ENCODE data around the gene SNX27. TPM values are rescaled to one million over a fixed set of nuclear protein-coding genes. Genes with fewer than 3 reads are reported as not detected.

SNX27 gene
- total RNA-seq, 1 experiment from 2014 or later = 42.2 TPM

DNA sequence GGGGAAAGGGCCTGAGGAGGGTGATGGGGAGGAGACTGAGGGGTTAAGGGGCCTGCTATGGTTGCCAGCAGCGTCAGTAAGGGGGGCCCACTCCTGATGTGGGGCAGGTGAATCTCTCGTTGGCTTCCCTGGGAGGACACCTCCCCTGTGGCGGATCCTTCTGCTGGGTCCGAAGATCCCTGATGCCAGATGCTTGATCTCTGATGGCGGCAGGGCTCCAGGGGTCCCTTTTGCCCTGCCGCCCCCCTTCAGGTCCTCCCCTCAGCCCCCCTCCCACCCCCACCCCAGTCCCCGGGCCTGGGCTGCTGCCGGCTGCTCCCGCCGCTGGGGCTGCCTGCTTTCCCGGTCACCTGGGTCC is 104.5 kb downstream of the SNX27 start (continued):
- TF ChIP-seq SP1 (IDR thresholded peaks at IDR 0.05; ENCODE audit: low read depth) (no peak), FOSL1 (IDR thresholded peaks at IDR 0.05; ENCODE audit: low read depth) (no peak)
- TF ChIP-seq, protein P1, sequence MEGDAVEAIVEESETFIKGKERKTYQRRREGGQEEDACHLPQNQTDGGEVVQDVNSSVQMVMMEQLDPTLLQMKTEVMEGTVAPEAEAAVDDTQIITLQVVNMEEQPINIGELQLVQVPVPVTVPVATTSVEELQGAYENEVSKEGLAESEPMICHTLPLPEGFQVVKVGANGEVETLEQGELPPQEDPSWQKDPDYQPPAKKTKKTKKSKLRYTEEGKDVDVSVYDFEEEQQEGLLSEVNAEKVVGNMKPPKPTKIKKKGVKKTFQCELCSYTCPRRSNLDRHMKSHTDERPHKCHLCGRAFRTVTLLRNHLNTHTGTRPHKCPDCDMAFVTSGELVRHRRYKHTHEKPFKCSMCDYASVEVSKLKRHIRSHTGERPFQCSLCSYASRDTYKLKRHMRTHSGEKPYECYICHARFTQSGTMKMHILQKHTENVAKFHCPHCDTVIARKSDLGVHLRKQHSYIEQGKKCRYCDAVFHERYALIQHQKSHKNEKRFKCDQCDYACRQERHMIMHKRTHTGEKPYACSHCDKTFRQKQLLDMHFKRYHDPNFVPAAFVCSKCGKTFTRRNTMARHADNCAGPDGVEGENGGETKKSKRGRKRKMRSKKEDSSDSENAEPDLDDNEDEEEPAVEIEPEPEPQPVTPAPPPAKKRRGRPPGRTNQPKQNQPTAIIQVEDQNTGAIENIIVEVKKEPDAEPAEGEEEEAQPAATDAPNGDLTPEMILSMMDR (IDR thresholded peaks at IDR 0.05 in 2 of 3, conservative IDR thresholded peaks at IDR 0.05 in 1 of 3; ENCODE audit: borderline replicate concordance in 1 of 3, insufficient read depth in 1 of 3, low read depth in 2 of 3, low read length in 2 of 3) = no peak

DNA sequence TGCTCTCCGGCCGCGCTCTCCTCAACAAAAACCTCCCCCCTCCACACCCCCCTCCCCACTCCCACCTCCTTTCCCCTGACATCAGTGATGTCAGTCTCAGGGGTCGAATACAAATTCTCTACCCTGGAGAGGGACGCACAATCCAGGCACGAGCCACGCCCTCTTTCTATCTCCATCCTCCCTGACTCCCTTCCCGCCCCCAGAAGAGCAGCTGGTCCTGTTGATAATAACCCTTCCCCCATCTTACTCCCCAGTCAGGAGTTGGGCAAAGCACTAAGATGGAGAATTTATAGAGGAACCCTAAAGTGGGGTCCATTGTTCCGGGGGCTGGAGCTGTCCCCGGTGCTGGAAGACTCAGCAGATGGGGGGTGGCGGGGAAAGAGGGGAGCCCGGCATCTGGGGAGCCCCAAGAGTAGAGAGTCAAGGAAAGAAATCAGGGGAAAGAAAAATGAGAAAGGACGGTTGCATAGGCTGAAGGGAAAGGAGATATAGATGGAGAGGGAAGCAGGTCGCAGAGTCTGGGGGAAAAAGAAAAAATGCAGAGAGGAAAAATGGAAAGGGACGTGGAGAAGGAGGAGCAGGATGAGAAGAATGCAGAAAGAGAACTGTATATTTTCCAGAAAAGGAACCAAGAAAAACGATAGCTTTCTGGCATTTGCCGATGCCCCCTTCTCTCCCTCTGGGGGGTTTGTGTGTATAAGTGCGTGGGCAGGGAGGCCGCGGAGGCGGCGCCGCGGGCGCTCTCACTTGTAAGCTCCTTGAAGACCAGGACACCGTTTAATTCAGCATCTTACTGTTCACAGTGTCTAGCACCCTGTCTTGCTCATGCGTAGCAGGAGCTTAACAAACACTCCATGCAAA is 105.2 kb downstream of the SNX27 start, which contains the start of gene CELF3:
TSS of gene CELF3 (minus strand) at position 33 of the 861 bp plus-strand sequence. CDS start 783 bp downstream, outside the sequence.
- Histone ChIP-seq H3K27ac (ENCODE audit: low read depth, low read length) (no peak within 1 kb of the TSS), H3K36me3 (ENCODE audit: control insufficient read depth in 1 of 2, insufficient read depth in 2 of 2, low read length in 2 of 2) (no peaks in the 10 kb centered on the region), H2AFZ (ENCODE audit: low read depth, low read length, poor library complexity, severe bottlenecking) (no peak within 1 kb of the TSS), H3K79me2 (ENCODE audit: insufficient read depth, low read length) (no peaks in the 10 kb centered on the region), H3K27me3 (ENCODE audit: insufficient read depth, low read length) (peaks cover 28% of the 10 kb centered on the region), H3K4me3 (replicated peaks in 1 of 2; ENCODE audit: low read depth in 1 of 2, low read length in 2 of 2) (no peak within 1 kb of the TSS), H3K9me3 (ENCODE audit: control insufficient read depth in 1 of 2, insufficient read depth in 1 of 2, low read depth in 1 of 2, low read length in 2 of 2) (no peaks in the 10 kb centered on the region), H3K4me2 (ENCODE audit: low read length) (no peak within 1 kb of the TSS), H3K9me2 (ENCODE audit: insufficient read depth) (no peaks in the 10 kb centered on the region), H4K20me1 (ENCODE audit: insufficient read depth) (no peaks in the 10 kb centered on the region), H3K4me1 (ENCODE audit: control insufficient read depth in 1 of 2, insufficient read depth in 2 of 2, low read length in 2 of 2) (no peaks in the 10 kb centered on the region), H3K9ac (ENCODE audit: low read length) (no peak within 1 kb of the TSS)
- POLR2A ChIA-PET = no interaction called here
- no peak for TF ChIP-seq FOSL1 (IDR thresholded peaks at IDR 0.05; ENCODE audit: low read depth)
- no peak for TF ChIP-seq YY1 (IDR thresholded peaks at IDR 0.05; ENCODE audit: extremely low read depth, insufficient replicate concordance, low read depth, low read length)
- no peak for TF ChIP-seq SRF (IDR thresholded peaks at IDR 0.05; ENCODE audit: low read depth)
- no peak for TF ChIP-seq ELF1 (IDR thresholded peaks at IDR 0.05; ENCODE audit: borderline replicate concordance, low read depth)
- TF ChIP-seq, protein P2, sequence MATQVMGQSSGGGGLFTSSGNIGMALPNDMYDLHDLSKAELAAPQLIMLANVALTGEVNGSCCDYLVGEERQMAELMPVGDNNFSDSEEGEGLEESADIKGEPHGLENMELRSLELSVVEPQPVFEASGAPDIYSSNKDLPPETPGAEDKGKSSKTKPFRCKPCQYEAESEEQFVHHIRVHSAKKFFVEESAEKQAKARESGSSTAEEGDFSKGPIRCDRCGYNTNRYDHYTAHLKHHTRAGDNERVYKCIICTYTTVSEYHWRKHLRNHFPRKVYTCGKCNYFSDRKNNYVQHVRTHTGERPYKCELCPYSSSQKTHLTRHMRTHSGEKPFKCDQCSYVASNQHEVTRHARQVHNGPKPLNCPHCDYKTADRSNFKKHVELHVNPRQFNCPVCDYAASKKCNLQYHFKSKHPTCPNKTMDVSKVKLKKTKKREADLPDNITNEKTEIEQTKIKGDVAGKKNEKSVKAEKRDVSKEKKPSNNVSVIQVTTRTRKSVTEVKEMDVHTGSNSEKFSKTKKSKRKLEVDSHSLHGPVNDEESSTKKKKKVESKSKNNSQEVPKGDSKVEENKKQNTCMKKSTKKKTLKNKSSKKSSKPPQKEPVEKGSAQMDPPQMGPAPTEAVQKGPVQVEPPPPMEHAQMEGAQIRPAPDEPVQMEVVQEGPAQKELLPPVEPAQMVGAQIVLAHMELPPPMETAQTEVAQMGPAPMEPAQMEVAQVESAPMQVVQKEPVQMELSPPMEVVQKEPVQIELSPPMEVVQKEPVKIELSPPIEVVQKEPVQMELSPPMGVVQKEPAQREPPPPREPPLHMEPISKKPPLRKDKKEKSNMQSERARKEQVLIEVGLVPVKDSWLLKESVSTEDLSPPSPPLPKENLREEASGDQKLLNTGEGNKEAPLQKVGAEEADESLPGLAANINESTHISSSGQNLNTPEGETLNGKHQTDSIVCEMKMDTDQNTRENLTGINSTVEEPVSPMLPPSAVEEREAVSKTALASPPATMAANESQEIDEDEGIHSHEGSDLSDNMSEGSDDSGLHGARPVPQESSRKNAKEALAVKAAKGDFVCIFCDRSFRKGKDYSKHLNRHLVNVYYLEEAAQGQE (IDR thresholded peaks at IDR 0.05; ENCODE audit: low read depth) = peak; percentile 69
- RAD21 ChIA-PET (ENCODE audit: low non-redundant PET in 1 of 2, low total read pairs in 2 of 2, uncharacterized antibody in 2 of 2, unreplicated experiment in 2 of 2) = interaction anchor here in 1 of 2 experiments (0.8 kb wide), 1 partner anchor 10 kb away, joined by 5 read pairs; no protein-coding TSS in a partner anchor
- ATAC-seq (no peak), DNase-seq (ENCODE audit: low read depth, low spot score) (no peak)
- CTCF ChIA-PET = interaction anchor here (1.5 kb wide), 1 partner anchor 18 kb away, joined by 3 read pairs; no protein-coding TSS in a partner anchor
- no TSS peak for BruUV-seq (replicated peaks)
- intact Hi-C loops (cut with micrococcal nuclease) = no loop called here

All from HCT116 (cell line).